Measurements from ENCODE around the gene COL25A1.

COL25A1 gene

DNA sequence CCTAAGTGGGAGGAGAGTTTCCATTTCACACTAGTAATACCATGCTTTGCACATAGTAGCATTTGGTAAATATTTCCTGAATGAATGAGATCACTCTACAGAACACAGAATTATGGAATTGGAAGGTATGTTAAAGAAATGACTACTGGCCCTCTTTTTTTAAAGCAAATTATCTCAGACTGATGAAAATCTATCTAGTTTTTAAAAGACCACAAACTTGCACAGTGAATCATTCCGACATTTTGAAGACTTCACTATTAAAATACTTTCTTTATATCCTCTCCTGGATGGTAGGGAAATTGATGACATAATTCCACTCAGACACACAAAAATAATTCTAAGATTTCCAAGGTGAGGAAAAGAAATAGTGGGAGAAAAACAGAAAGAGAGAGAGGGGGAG is 471.2 kb downstream of the COL25A1 start:
- TF ChIP-seq, protein P1, sequence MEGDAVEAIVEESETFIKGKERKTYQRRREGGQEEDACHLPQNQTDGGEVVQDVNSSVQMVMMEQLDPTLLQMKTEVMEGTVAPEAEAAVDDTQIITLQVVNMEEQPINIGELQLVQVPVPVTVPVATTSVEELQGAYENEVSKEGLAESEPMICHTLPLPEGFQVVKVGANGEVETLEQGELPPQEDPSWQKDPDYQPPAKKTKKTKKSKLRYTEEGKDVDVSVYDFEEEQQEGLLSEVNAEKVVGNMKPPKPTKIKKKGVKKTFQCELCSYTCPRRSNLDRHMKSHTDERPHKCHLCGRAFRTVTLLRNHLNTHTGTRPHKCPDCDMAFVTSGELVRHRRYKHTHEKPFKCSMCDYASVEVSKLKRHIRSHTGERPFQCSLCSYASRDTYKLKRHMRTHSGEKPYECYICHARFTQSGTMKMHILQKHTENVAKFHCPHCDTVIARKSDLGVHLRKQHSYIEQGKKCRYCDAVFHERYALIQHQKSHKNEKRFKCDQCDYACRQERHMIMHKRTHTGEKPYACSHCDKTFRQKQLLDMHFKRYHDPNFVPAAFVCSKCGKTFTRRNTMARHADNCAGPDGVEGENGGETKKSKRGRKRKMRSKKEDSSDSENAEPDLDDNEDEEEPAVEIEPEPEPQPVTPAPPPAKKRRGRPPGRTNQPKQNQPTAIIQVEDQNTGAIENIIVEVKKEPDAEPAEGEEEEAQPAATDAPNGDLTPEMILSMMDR (IDR thresholded peaks at IDR 0.05; ENCODE audit: unreplicated experiment in 3 of 3), result no peak
- no peaks in the 10 kb centered on the region for H3K36me3 Mint-ChIP-seq (ENCODE audit: low read depth)

DNA sequence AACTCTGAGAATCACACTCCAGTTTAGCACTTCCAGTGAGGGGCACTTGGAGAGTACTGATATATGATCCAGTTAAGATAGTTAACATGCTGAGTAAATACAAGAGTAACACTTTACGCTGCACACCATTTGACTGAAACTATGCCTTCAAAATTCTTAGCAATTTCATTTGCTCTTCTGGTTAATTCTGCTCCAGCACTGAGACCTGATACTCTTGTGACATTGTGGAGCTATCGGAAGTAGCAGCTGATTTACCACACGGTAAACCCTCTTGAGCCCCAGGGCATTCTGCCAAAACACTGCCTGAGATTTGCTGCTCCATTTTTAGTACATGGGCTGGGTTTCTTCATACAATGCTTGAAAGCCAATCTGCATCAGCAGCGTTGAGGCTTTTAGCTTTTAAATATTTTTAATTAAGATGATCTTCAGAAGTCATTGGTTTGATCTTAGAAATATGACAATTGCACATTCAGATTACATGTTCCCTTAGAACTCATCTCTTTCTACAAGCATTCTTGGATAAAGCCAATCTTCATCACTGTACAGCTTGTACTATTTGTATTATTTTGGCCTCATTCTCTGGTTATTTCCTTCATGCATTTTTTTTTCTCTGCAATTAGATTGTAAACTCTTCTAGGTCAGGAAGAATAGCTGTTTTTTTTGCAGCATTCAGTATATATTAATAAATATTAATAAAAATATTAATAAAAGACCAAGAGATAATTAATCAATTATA is 471.8 kb downstream of the COL25A1 start:
- no peaks in the 10 kb centered on the region for H3K27me3 Mint-ChIP-seq (ENCODE audit: low read depth)
- TF ChIP-seq, protein P1 (IDR thresholded peaks at IDR 0.05; ENCODE audit: unreplicated experiment in 3 of 3), result no peak
- peak overlapping the region in 1 of 3 experiments; percentile 37 for H3K4me3 Mint-ChIP-seq
- no peaks in the 10 kb centered on the region for H3K36me3 Mint-ChIP-seq (ENCODE audit: low read depth)
- H3K9me3 Mint-ChIP-seq, result no peaks in the 10 kb centered on the region
- H3K4me1 Mint-ChIP-seq, result peaks cover 63% of the 10 kb centered on the region
- peak overlapping the region; percentile 17 to 63 (median 26) for H3K27ac Mint-ChIP-seq

More for the DNA sequence above, 471.2 kb downstream of the COL25A1 start:
- H3K27me3 Mint-ChIP-seq (ENCODE audit: low read depth), result no peaks in the 10 kb centered on the region
- peak overlapping the region in 2 of 3 experiments; percentile 12 to 48 for H3K27ac Mint-ChIP-seq
- H3K9me3 Mint-ChIP-seq, result no peaks in the 10 kb centered on the region
- H3K4me3 Mint-ChIP-seq, result peak overlapping the region in 1 of 3 experiments; percentile 10
- peaks cover 63% of the 10 kb centered on the region for H3K4me1 Mint-ChIP-seq

GRCh38 chr4:108829966-108830492 is 472.4 kb downstream of the COL25A1 start:
- Mint-ChIP-seq H3K4me1 (peaks cover 62% of the 10 kb centered on the region), H3K27ac (peak overlapping the region; percentile 17 to 63 (median 26)), H3K27me3 (ENCODE audit: low read depth) (no peaks in the 10 kb centered on the region), H3K36me3 (ENCODE audit: low read depth) (no peaks in the 10 kb centered on the region), H3K9me3 (no peaks in the 10 kb centered on the region), H3K4me3 (peak overlapping the region in 1 of 3 experiments; percentile 37)
- TF ChIP-seq, protein P1 (IDR thresholded peaks at IDR 0.05; ENCODE audit: unreplicated experiment in 3 of 3), result no peak

DNA sequence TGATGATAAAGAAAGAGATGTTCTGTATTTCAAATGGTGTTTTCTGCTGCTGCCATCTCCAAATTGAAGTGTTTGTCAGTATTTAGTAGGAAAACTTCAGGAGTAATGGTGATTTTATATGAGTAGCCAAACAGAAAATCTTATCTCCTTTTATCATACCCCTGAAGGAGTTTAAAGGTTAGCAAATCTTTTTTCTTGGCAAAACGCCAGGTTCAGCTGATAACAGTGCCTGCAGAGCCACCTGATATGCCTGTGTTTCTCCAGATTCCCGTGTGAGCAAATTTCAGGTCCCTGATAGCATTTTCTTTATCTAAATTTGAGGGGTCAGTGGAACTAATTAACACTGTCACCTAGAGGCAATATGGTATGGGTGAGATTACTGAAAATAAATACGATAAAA is 473.8 kb downstream of the COL25A1 start:
- no peaks in the 10 kb centered on the region for H3K9me3 Mint-ChIP-seq
- peak overlapping the region in 1 of 3 experiments; percentile 33 for H3K27ac Mint-ChIP-seq
- H3K27me3 Mint-ChIP-seq (ENCODE audit: low read depth), result no peaks in the 10 kb centered on the region
- no peak overlapping the region for H3K4me3 Mint-ChIP-seq
- H3K36me3 Mint-ChIP-seq (ENCODE audit: low read depth), result no peaks in the 10 kb centered on the region
- H3K4me1 Mint-ChIP-seq, result peaks cover 48% of the 10 kb centered on the region
- TF ChIP-seq, protein P1 (IDR thresholded peaks at IDR 0.05; ENCODE audit: unreplicated experiment in 3 of 3), result no peak

- TF ChIP-seq, protein P1 (IDR thresholded peaks at IDR 0.05; ENCODE audit: unreplicated experiment in 3 of 3), result no peak
- H3K9me3 Mint-ChIP-seq, result no peaks in the 10 kb centered on the region
Measured at GRCh38 chr4:108825737-108826136, 476.7 kb downstream of the COL25A1 start.

More at GRCh38 chr4:108825737-108826136, 476.7 kb downstream of the COL25A1 start:
- H3K4me3 Mint-ChIP-seq, result no peak overlapping the region
- peaks cover 31% of the 10 kb centered on the region for H3K4me1 Mint-ChIP-seq
- peaks cover 13% of the 10 kb centered on the region for H3K36me3 Mint-ChIP-seq (ENCODE audit: low read depth)
- H3K27ac Mint-ChIP-seq, result no peak overlapping the region
- no peaks in the 10 kb centered on the region for H3K27me3 Mint-ChIP-seq (ENCODE audit: low read depth)
